H1 (cell line): Measurements from ENCODE around the gene RSL24D1. TPM values are rescaled to one million over a fixed set of nuclear protein-coding genes. Genes with fewer than 3 reads are reported as not detected.

Experiments
- CHD2 ChIP-seq: IDR thresholded peaks from 2 replicates; pipeline ENCODE4 v1.6.1; 2012; ENCODE audit warnings: low read length, improper control_type of control experiment
- CHD7 ChIP-seq: fragments of 300-600 bp; sonication (generic); IDR thresholded peaks from 2 replicates; pipeline ENCODE4 v1.7.1; 2012; ENCODE audit warnings: low read length, moderate library complexity, mild to moderate bottlenecking, inconsistent platforms; ENCODE audit not compliant: insufficient replicate concordance
- CTCF ChIP-seq, 3 experiments: IDR thresholded peaks; 1 replicate in 2 of 3; 2 replicates in 1 of 3; pipeline versions ENCODE4 v1.5.1 to v1.6.1; 2011; ENCODE audit warnings: low read length in 3 of 3, mild to moderate bottlenecking in 3 of 3, inconsistent platforms in 2 of 3, low read depth in 1 of 3, moderate library complexity in 1 of 3; ENCODE audit not compliant: insufficient read depth in 1 of 3; ENCODE audit errors: control extremely low read depth in 1 of 3
- EGR1 ChIP-seq: IDR thresholded peaks from 2 replicates; pipeline ENCODE4 v1.6.1; 2011; ENCODE audit warnings: low read depth, low read length, borderline replicate concordance
- NRF1 ChIP-seq: IDR thresholded peaks from 2 replicates; pipeline ENCODE4 v1.6.1; 2011; ENCODE audit warnings: mild to moderate bottlenecking, low read depth, low read length, improper control_type of control experiment
- TBP ChIP-seq: IDR thresholded peaks from 2 replicates; pipeline ENCODE4 v1.6.1; 2011; ENCODE audit warnings: low read depth, low read length, improper control_type of control experiment
- TCF12 ChIP-seq: IDR thresholded peaks from 2 replicates; pipeline ENCODE4 v1.6.1; 2011; ENCODE audit warnings: low read depth, mild to moderate bottlenecking, low read length
- polyA plus RNA-seq, 7 experiments: library from polyadenylated mRNA; depleted of rRNA in 3 of 7; stranded (reverse) in 5 of 7; unstranded in 2 of 7; fragments of >200 nt in 5 of 7; fragments of 200-250 nt in 2 of 7; gene quantifications; 1 replicate in 5 of 7; 2 replicates in 1 of 7; 4 replicates in 1 of 7; pipeline versions ENCODE4 v1.2.1 to v1.2.3, GENCODE V29; 2011 to 2013; ENCODE audit warnings: missing spikeins in 2 of 7, mixed read lengths in 2 of 7
- total RNA-seq: library from RNA; stranded (reverse); fragmentation: NEBNext Ultra II Directional; extraction: Animal tissue kit (Norgen Biotek cat#: 25700); gene quantifications from 2 replicates; pipeline ENCODE4 v1.2.1, GENCODE V29; 2021

Gene RSL24D1
- total and polyA plus RNA-seq, 2 of the 8 experiments (the other 6 are each of a cell fraction or from before 2014, with no cell fraction given), result 45.7 to 130 TPM

DNA sequence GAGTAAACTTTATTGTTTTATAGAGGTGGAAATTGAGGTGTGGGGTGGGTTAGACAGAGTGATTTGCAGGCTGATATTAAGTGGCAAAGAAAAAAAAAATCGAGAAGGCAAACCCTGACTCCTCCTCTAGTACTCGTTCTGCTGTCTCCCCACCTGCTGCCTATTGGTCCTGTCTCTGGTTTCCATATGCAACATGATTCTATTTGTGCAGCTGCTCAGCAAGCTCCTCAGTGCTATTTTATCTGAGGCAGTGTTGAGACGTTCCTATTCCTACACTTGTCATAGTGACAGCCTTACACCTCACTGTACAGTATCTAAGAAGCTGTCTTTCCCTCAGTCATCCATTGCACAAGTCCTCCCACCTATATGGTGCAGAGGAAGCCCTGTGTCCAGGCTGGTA lies 45.1 kb downstream of the RSL24D1 start (continued):
- TF ChIP-seq CHD7 (no peak), CHD2 (no peak), CTCF (IDR thresholded peaks at IDR 0.05; ENCODE audit: control extremely low read depth in 1 of 3, insufficient read depth in 1 of 3, low read depth in 1 of 3, low read length in 3 of 3) (no peak), TBP (no peak), TCF12 (no peak), NRF1 (no peak), EGR1 (no peak)
